Nephron progenitor cell (in vitro differentiated cells): Measurements from ENCODE around the gene GDF7.

Source experiments
- DNase-seq: peaks from one replicate; pipeline ENCODE4 v3.0.0; 2021
- H3K27ac Mint-ChIP-seq: 2 replicates; pipeline ENCODE4 v1.8.0; 2021; ENCODE audit warnings: mild to moderate bottlenecking, moderate library complexity, mixed read lengths
- H3K27me3 Mint-ChIP-seq: 2 replicates; pipeline ENCODE4 v1.8.0; 2021; ENCODE audit warnings: mild to moderate bottlenecking, low read depth, mixed read lengths; ENCODE audit not compliant: poor library complexity
- H3K36me3 Mint-ChIP-seq: 2 replicates; pipeline ENCODE4 v1.8.0; 2021; ENCODE audit warnings: low read depth, mixed read lengths
- H3K4me1 Mint-ChIP-seq: 2 replicates; pipeline ENCODE4 v1.8.0; 2021; ENCODE audit warnings: mixed read lengths
- H3K4me3 Mint-ChIP-seq: 2 replicates; pipeline ENCODE4 v1.8.0; 2021; ENCODE audit warnings: mild to moderate bottlenecking, moderate library complexity, mixed read lengths
- H3K9me3 Mint-ChIP-seq: 2 replicates; pipeline ENCODE4 v1.8.0; 2021; ENCODE audit warnings: mild to moderate bottlenecking, moderate library complexity, mixed read lengths
- TF ChIP-seq, protein P1 (sequence below): fragments of 200-600 bp; sonication (generic); IDR thresholded peaks from 2 replicates; pipeline ENCODE4 v1.5.0; 2021; ENCODE audit warnings: antibody characterized with exemption

Gene GDF7

DNA sequence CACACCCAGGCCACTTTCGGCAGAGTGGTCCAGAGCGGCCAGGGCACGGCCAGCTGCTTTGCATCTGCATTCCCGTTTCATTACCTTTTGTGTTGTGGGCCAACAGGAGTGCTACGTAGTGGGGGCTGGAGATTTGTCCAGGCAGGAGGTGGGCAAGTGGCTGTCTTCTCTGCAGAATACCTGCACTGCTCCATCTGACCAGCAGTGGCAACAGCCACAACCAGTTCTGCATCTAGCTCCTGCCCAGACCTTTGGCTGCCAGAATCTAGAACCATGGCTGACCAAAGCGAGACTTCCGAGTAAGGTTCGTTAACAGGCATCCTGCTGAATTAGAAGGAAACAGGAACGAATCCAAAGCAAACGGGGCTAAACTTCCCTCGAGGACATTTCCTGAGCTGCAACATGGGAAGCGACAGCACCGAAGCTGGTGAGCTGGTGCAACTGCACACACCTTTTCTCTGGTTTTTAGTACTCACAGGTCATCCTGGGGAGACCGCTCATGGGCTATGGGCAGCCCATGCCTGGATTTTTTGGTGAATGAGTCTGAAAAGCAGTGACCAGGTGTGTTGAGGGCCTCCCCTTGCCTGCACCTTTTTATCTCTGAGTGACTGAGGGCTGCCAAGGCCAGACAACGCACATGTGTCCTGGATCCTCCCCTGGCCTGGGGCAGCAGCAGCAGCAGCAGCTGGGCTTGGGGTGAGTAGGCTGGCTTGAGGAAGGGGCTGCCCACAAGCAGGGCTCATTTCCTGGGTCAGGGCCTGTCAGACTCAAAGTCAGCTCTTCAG, 10.5 kb downstream of the GDF7 start:
- TF ChIP-seq, protein P1, sequence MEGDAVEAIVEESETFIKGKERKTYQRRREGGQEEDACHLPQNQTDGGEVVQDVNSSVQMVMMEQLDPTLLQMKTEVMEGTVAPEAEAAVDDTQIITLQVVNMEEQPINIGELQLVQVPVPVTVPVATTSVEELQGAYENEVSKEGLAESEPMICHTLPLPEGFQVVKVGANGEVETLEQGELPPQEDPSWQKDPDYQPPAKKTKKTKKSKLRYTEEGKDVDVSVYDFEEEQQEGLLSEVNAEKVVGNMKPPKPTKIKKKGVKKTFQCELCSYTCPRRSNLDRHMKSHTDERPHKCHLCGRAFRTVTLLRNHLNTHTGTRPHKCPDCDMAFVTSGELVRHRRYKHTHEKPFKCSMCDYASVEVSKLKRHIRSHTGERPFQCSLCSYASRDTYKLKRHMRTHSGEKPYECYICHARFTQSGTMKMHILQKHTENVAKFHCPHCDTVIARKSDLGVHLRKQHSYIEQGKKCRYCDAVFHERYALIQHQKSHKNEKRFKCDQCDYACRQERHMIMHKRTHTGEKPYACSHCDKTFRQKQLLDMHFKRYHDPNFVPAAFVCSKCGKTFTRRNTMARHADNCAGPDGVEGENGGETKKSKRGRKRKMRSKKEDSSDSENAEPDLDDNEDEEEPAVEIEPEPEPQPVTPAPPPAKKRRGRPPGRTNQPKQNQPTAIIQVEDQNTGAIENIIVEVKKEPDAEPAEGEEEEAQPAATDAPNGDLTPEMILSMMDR, result no peak
- no peak for DNase-seq
- Mint-ChIP-seq H3K27ac (no peak overlapping the region), H3K4me1 (peaks cover 11% of the 10 kb centered on the region), H3K36me3 (peaks cover 12% of the 10 kb centered on the region), H3K27me3 (peaks cover 32% of the 10 kb centered on the region), H3K9me3 (no peaks in the 10 kb centered on the region), H3K4me3 (no peak overlapping the region)

DNA sequence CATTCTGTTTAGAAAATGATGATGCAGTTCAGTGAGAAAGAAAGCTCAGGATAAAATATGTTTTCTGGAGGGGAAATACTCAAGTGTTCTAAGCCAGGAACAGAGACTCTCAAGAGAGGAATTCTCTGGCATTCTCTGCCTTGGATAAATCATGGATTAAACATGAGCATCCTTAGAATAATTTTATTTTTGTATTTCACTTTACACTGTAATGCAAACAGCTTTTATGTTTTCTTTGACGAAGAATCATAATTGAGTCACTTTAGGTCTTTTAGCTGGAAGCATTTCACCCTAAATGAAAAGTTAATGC, 11.1 kb downstream of the GDF7 start:
- H3K4me1 Mint-ChIP-seq, result peaks cover 10% of the 10 kb centered on the region
- no peaks in the 10 kb centered on the region for H3K9me3 Mint-ChIP-seq
- TF ChIP-seq, protein P1, result no peak
- no peak for DNase-seq
- H3K27me3 Mint-ChIP-seq, result peaks cover 26% of the 10 kb centered on the region
- no peak overlapping the region for H3K4me3 Mint-ChIP-seq
- H3K27ac Mint-ChIP-seq, result no peak overlapping the region
- peaks cover 18% of the 10 kb centered on the region for H3K36me3 Mint-ChIP-seq

DNA sequence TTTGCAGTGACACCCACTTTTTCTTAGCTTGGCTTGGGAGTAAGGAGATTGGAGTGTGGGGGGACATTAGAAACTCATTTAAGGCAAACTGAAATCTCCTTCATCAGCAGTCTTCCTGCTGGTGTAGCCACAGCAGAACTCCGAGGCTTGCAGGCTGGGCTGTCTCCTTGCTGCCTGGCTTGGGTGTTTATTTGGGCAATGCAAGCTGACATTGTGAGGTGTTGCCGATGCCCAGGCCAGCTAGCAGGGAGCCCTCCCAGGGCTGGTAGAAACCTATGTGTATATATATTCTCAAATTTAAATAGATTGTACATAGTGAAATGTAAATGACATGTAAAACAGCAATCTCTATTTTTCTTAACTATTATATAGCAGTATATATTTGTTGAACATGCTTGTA, 11.8 kb downstream of the GDF7 start:
- H3K4me3 Mint-ChIP-seq, result no peak overlapping the region
- peaks cover 10% of the 10 kb centered on the region for H3K4me1 Mint-ChIP-seq
- no peaks in the 10 kb centered on the region for H3K9me3 Mint-ChIP-seq
- DNase-seq, result no peak
- TF ChIP-seq, protein P1, result no peak
- peaks cover 25% of the 10 kb centered on the region for H3K36me3 Mint-ChIP-seq
- peaks cover 19% of the 10 kb centered on the region for H3K27me3 Mint-ChIP-seq
- H3K27ac Mint-ChIP-seq, result no peak overlapping the region

DNA sequence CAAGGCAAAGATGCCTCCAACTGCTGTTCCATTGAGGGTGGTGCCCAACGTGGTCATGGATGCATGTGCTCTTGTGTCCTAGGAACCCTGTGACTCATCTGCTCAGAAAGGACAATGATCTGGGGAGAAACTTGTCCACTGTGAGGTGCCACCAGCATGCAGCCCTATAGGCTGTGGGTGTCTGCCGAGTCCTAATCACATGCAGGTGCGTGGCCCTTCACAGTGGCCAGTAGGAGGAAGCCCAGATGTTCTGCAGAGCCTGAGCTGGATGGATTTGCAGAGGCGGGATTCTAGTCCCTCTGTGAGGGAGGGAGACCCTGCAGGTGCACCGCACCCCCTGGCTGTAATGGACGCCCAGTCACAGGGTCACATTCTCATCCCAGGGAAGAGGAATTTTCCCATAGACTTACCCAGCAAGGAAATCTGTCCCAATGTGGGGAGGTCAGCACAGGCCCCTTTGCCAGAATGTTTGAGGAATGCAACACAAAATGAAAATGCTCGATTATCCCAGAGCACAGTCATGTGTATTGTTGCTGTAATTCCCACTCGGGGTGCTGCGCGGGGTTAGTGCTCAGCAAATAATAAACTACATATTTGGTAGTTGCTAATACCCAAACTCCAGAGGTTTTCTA, 13.9 kb downstream of the GDF7 start:
- Mint-ChIP-seq H3K4me3 (no peak overlapping the region), H3K9me3 (no peaks in the 10 kb centered on the region), H3K27me3 (no peaks in the 10 kb centered on the region), H3K27ac (no peak overlapping the region), H3K36me3 (peaks cover 42% of the 10 kb centered on the region), H3K4me1 (no peaks in the 10 kb centered on the region)
- TF ChIP-seq, protein P1, result no peak
- no peak for DNase-seq

DNA sequence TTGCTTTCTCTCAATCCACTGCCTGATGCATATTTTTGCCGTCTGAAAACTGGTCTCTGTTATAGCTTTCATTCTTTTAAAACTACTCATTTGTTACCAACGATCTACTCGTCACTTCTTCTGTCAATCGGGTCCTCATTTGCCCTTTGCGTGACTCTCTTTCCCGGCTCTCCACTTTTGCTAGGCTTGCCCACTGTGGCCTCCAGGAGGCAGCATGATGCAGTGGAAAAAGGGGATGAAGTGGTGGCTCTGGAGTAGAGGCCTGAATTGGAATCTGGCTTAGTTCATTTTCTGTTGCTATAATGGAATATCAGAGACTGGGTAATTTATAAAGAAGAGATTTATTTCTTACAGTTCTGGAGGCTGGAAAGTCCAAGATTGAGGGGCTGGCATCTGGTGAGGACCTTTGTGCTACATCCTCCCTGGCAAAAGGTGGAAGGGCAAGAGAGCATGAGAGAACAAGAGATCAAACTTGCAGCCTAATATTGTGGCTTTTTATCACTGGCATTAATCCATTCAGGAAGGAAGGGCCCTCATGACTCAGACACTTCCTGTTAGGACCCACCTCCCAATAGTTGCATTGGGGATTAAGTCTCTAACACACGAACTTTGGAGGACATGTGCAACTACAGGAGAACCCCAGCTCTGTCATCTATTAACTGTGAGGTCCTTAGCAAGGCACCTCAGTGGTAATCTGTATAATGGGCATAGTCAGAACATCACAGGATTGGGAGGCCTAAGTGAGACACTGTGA, 15.4 kb downstream of the GDF7 start:
- H3K36me3 Mint-ChIP-seq, result peaks cover 54% of the 10 kb centered on the region
- H3K9me3 Mint-ChIP-seq, result no peaks in the 10 kb centered on the region
- H3K4me3 Mint-ChIP-seq, result no peak overlapping the region
- no peaks in the 10 kb centered on the region for H3K4me1 Mint-ChIP-seq
- DNase-seq, result no peak
- H3K27ac Mint-ChIP-seq, result no peak overlapping the region
- H3K27me3 Mint-ChIP-seq, result peaks cover 2% of the 10 kb centered on the region
- TF ChIP-seq, protein P1, result peak; percentile 47
